Activated gamma-delta T cell (primary cell): ENCODE results near the gene TTYH3.

Experiments used
- DNase-seq: peaks from one replicate; lab custom pipeline; 2025; lab: John Stamatoyannopoulos, UW

Gene TTYH3

DNA sequence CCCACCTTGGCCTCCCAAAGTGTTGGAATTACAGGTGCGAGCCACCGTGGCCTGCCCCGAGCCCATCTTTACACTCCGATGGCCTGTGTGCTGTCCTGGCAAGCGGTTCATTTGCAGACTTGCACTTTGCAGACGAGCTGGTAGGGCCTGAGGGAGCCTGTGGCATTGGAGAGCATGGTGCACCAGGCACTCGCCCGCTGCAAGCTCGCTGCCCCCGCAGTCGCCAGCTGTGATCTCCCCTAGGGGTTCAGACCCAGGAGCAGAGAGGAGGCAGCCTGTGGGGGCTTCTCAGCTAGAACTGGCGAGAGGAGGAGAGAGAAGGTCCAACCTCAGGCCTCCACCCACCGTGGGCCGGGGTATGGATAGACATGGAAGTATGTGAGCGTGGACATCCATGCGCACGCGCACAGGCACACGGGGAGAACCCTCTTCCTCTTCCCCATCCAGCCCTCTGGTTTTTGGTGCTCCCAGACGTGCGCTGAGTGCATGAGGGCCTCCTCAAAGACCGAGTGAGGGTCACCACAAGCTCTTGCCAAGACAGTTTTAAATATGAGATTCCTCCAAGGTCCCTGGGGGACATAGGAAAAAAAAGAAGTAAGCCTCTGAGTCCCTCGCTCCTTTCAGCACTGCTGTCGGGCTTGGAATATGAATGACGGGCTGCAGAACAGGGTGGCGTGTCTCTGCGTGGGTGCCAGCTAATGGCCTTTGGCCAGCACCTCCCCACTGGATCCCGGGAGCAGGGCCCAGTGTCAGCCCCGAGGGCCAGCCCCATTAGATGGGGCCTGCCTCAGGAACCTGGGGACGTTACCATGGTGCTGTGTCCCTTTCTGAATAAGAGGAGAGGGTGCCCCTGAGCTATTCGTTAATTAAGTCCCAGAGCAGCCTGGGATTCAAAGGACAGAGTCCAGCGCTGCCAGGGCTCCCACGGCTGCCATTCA, 15.1 kb upstream of the TTYH3 start:
- no peak for DNase-seq

DNA sequence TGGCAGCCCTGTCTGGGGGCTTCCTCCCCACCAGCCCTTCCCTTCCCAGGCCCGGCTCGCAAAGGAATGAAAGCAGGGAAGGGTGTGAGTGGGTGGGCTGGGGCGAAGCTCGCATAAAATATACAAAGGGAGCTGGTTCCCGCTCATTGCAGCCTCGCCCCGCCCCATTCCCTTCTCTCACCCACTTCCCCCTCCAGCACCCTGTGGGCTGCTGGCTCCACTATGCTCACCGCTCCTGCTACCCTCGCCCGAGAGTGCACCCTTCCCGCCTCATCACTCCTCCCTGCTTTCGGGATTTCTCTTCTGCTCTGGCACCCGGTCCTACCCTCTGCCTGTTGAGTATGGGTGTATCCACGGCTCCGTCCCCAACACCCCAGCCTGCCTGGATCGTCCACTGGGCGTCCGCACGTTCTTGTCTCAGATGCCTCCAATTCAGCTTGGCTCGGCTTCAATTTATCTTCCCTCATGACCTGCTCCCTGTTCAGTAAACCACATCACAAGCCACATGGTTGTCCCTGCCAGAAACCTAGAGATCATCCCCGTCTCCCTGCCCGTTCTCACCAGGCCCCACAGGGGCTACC, 14.4 kb upstream of the TTYH3 start:
- DNase-seq: no peak

DNA sequence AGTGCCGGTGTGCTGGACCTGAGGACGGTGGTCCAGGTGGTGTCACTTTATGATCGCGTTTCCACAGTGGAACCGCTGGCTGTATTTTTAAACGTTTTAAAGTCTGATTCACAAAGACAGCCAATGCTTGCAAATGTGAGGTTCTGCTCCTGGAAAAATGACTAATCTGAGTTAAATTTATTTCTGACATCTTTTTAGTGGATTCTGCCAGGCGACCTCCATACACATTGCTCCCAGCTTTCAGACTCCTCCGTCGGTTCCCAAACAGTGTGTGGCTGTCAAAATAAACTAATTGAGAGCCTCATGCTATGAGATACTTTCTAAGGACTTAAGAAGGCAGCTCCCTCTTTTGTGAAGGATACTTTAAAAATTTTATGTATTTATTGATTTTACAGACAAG, 12.7 kb upstream of the TTYH3 start:
- no peak for DNase-seq

DNA sequence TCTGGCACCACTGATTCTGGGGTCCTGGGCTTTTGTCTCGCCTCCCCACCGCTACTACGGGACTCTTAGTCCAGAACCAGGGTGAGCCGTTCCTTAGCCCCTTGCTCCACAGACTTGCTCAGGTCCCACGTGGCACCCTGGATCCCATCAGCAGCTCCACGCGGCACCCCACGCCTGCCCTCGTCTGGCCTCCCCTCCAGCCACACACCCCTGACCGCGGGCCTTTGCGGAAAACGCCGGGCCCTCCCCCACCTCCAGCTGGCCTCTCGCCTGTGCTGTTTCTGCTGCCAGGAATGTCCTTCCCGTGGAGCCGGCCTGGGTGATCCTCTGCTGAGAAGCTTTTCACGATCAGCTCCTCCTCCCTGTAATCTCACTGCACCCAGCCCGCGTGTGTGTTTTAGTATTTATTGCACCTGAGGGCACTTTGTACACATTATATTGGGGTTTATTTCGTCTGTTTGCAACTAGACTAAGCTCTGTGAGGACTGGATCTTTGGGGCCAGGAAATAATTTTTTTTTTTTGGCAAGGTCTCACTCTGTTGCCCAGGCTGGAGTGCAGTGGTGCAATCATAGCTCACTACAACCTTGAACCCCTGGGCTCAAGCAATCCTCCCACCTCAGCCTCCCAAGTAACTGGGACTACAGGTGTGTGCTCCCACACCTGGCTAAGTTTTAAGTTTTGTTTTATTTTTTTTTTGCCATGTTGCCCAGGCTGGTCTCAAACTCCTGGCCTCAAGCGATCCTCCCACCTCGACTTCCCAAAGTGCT, 10.5 kb upstream of the TTYH3 start:
- no peak for DNase-seq

DNA sequence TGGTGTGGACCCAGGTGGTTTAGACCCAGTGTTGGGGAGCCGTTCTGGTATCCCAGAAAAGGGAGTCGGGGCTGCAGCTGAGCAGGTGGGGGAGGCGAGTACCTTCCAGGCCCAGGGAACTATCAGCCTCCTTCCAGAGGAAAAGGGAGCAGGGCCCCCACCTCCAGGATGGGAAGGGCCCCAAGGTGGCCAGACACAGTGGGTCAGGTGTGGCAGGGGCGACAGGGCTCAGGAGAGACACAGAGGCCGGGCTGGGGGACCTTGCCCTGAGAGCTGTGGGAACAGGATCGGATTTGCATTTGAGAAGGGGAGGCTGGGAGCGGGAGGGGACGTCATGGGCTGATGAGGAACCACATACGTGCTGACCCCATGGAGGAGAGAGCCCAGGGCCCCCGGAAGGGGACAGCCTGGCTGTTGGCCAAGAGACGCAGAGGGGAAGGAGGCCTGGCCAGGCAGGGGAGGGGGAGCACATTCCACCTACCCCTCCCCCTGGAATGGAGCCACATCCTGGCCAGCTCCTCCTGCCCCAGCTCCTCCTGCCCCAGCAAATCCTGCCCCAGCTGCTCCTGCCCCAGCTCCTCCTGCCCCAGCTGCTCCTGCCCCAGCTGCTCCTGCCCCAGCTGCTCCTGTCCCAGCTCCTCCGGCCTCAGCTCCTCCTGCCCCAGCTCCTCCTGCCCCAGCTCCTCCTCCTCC, 9.7 kb upstream of the TTYH3 start:
- no peak for DNase-seq

DNA sequence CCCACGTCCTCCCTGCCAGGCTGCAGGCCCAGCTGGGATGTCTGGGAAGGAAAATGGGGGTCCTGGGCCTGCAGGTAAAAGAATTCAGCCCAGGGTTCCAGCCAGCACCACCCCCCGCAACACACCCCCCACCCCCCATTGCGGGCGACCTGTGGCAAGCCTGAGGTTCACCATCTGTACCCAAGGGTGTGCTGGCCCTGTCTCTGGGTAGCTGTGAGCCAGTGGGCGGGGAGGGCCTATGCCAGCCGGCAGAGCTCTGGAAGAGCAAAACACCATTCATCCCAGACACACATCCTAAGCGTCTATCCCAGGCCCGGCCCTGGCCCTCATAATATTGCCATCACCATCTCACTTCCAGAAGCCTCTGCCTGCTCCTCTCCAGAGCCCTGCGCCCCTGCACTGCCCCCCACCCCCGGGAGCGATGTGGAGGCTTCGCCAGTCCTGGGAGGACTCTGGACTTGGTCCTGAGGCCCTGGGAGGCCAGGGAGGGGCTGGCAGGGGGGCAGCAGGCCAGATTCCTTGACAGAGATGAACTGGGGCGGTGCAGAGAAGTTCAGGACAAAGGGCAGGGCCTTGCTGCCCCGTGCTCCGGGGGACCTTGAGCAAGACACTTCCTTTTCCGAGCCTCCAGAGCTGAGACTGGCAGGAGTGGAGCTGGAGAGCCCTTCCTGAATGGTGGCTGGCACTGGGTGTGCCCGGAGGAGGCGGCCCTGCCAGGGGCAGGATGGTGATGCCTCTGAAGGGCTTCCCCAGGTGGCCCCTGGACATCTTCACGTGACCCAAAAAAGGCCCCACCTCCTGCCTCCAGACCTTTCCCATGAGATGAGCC, 8.7 kb upstream of the TTYH3 start:
- DNase-seq: no peak

DNA sequence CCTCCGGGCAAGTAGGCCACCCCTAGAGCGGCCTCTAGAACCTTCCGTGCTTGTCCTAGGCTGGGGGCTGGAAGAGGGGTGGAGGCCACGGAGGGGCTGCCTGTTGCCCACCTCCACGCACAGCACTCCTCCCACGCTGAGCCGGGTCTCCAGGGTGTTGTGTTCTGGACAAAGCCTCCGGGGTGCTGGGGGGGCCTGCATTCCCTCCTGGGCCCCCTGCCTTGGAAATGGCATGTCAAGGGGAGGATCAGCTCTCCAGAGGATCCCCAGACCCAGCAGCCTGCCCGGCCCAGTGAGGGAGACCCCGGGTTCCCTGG, 8.1 kb upstream of the TTYH3 start:
- no peak for DNase-seq

DNA sequence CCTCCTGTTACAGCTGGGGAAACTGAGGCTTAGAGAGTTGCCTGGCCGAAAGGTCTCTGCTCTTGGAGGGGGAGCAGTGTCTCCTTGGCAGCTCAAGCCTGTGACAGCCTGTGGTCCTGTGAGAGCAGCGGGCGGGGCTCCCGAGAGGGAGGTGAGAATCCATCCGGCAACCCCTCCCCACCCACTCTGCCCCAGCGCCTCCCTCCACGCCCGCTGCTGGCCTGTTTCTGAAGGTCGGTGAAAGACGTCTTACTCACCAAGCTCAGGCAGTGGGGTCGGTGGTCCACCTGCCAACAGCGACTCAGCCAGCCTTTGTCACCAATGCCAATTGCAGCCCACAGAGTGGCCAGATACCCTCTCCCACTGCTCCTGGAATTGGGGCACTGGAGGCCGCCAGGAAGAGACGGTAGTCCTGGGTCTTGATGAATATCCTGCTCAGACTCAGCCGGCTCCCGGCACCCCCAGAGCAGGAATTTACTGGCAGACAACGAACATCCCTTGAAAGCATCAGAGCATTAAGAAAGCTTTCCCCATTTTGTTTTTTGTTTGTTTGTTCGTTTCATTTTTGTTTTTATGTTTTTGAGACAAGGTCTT, 7.4 kb upstream of the TTYH3 start:
- DNase-seq: no peak

DNA sequence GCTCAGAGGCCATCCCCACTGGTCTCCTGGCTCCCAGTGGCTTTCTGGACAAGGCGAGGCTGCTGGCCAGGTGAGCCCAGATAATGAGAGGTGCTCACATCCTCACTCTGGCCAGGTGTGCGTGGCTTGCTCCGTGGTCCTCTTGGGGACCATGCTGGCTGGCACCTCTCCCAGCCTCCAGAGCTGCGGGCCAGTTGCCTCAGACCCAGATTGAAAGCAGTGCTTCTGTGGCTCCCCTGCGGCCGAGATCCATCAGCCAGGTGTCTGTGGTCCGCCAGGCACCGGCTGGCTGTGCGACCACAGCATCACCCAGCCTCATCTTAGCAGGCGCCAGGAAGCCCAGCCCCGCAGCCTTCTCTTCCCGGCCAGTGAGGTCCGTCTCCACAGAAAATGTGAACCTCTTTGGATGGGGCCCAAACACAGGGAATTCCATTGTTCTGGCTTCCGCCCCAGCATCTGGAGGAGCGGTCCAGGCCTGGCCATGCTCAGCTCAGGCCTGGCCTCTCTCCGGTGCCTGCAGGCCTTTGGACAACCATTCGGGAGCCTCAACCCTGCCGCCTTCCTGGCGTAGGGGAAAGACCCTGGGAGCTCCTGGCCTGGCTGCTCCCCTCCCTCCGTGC, 5.2 kb upstream of the TTYH3 start:
- DNase-seq: no peak

DNA sequence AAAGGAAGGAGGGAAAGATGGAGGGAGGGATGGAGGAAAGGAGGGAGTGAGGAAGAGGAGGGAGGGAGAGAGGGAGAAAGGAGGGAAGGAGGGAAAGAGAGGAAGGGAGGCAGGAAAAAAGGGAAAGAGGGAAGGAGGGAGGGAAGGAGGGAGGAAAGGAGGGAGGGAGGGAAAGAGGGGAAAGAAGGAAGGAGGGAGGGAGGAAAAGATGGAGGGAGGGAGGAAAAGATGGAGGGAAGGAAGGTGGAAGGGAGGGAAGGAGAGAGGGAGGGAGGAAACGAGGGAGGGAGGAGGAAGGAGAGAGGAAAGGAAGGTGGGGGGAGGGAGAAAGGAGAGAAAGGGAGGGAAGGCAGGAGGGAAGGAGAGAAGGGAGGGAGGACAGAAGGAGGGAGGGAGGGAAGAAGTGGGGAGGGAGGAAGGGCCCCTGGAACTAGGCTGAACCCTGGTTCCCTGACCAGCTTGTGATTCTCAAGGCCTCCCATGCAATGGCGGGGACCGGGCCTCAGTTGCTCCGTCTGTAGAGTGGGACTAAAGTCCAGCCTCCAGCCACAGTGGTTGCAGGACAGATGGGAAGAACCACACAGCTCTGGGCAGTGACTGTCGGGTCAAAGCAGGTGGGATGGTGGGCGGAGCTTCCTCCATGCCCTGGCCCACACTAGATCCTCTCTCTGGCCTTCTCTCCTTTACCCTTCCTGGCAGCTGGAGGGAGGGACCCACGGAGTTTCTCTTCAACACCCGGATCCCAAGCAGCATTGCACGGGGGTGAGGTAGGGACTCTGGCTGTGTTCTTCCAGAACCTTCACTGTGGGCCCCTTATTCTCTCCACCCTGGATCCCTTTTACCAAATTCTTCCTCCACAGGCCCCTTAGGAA, 4.3 kb upstream of the TTYH3 start:
- no peak for DNase-seq

DNA sequence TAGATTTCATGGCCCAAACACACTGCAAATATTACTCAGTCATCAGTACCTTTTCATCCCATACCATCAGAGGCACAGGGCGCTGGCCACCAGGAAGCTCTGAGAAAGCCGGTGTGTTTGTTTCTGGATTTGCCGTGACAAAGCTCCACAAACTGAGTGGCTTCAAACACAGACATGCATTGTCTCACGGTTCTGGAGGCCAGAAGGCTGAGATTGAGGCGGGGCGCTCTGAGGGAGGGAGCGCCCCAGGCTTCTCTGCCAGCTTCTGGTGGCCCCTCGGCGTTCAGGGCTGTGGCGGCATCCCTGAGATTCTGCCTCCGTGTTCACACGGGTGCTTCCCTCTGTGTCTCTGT, 3.7 kb upstream of the TTYH3 start:
- DNase-seq: no peak

DNA sequence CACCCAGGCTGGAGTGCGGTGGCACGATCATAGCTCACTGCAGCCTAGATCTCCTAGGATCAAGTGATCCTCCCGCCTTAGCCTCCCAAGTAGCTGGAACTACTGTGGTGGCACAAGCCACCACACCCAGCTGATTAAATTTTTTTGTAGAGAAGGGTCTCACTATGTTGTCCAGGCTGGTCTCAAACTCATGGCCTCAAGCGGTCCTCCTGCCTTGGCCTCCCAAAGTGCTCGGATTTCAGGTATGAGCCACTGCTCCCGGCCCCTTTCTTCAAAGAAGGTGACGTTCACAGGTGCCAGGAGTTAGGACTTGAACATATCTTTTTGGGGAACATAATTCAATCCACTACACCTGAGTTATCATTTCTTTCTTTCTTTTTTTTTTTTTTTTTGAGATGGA, 2.9 kb upstream of the TTYH3 start:
- no peak for DNase-seq

DNA sequence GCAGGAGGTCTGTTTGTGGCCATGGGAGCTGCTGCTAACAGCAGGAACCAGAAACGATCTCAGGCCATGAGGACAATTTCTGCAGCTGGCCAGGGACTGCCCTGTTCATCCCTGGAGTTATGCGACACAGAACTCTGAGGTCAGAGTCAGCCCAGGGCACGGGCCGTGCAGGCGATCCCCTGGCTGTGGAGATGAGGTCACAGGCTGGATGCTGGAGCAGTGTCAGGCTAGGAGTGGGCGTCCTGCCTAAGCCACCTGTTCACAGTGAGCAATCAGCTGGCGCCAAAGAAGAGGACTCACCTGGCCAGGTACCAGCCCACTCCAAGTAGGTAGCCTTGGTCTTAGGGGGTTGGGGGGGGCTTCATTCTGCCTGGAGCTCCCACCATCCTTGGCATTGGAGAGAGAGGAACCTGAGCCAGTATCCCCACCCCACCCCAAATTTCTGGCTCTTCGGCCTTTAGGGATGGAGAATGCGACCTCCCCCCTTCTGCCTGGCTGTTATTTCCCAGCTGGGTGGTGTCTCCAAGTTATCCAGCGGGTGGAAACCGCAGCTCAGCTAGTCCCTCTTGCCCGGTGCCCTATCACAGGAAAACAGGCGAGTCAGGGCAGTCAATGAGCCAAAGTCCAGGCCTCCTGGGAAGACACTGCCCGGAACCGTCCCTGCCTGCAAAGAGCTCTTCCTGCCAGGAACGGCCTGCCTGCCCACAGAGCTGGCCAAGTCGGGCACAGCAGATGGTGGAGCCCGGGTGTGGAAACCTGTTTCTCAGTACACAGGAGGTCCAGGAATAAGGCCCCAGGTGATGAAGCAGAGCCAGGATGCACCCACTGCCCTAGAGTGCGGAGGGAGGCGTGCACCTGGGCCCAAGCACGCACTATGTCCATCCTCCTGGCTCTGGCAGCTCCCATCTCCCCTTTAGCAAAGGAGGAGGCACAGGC, 1.8 kb upstream of the TTYH3 start:
- DNase-seq: no peak

DNA sequence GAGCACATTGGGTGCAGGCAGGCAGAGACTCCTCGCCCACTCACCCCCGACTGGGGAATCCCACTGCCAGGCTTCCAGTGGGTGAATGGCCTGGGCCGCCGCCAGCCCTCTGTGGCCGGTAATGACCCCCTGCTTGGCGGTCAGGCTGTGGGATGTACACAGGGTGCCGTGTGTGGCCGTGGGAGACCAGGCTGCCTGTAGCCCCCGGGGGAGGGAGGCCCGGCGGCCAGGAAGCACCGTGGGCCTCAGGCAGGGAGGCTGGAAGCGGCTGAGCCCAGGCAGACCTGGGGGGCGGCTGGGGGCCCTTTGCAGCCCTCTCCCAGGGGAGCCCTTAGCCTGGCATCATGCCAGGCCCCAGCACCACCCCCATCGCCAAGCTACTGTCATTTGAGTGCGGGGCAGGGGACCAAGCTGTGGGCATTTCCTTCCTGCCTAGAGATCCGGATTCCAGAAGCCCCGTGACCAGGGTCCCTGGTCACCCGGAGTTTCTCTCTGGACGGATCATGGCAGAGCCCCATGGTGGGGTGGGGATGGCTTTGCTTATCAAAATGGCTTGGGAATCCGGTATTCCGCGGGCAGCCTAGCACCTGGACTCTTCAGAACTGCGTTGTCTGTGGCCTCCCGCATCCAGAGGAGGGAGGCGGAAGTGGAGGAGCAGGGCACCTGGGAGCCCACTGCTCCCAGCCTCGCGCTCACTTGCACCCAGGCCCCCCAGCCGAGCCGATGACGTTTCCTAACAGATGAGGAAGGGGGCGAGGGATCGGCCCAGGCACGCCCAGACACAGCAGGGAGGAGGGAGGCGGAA, 1.1 kb downstream of the TTYH3 start:
- no peak for DNase-seq

DNA sequence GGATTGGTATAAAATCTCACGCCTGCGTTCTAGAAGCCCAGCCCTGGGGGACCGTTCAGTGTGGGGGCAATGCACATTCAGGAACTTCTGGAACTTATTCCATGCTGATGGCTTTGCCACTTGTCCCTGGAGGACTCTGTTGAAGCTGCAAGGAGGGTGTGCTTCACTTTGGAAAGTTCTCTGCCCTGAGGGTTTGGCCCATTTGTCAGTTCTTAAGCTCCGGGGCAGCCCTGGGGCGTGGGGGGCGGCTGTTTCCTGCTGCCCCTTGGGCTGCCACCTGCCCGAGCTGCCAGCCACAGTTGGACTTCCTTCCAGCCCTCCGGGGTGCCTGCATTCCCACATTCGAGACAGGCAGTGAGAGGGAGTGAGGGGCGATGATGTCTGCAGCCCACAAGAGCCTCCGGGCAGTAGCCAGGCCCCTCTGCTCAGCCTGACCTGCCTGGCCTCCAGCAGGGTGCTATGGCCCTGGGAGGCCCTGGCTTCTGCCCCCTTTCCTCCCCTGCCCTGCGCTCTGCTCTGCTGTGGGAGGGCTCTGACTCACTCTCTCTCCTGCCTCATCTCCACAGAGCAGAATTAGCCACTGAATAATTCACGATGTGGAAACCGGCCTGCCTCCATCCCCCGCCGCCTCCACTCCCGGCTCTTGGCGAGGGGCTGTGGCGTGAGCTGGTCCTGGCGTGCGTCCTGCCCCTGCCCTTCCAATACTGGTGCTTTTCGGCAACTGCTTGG, 1.9 kb downstream of the TTYH3 start:
- no peak for DNase-seq

DNA sequence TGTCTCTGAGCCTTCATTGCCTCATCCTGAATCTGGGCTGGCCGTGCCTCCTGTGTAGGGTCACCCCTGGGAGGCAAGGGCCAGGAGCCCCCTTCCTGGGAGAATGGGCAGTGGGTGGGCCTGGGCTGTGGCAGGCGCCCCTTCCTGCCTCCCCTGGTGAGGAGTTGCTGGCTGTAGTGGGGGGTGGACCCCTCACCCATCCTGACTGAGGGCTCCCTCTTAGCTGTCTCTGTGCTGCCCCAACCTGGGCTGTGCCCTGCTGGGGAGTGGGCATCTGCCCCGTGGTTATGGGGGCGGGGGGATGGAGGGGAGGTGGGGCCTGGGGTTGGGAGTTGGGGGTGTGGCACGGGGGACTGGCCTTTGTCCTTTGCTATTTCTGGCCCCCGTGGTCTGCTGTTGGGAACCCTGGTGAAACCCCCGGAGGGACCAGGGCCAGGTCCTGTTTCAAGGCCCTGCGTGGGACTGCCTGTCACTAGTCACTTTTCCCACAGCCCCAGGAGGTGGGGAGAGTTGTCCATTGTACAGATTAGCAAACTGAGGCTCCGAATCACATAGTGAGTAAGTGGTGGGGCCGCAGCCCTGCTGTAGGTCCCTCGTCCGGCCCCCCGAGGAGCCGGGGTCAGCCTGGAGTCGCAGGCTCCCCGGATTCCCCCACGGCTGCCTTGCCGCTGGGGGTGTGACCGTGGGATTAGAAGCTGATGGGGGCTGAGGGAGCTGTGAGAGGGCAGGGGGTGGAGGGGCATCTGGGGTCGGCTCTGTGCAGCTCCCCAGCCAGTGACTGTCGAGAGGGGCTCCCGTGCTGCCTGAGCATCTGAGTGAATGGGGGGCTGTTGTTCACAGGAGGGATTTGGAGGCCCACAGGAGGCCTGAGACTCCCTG, 2.7 kb downstream of the TTYH3 start:
- no peak for DNase-seq
